NCI-H69 (cell line): ENCODE measurements around the gene PAPSS2.

Source experiments
- DNase-seq: peaks from one replicate; lab custom pipeline; 2025; lab: John Stamatoyannopoulos, UW

PAPSS2 gene

GRCh38 chr10:87750001-87750671 is 90.5 kb downstream of the PAPSS2 start:
- peak; percentile 79 for DNase-seq

- DNase-seq = peak; percentile 3
Observed at GRCh38 chr10:87750817-87751216, 91.1 kb downstream of the PAPSS2 start.

GRCh38 chr10:87751274-87751673 is 91.6 kb downstream of the PAPSS2 start:
- no peak for DNase-seq

- DNase-seq = no peak
Observed at GRCh38 chr10:87752566-87752965, 92.9 kb downstream of the PAPSS2 start.

- DNase-seq = no peak
Observed at GRCh38 chr10:87753995-87754866, 94.6 kb downstream of the PAPSS2 start.

GRCh38 chr10:87757685-87758084 is 98.0 kb downstream of the PAPSS2 start:
- no peak for DNase-seq

GRCh38 chr10:87759551-87759950 is 99.9 kb downstream of the PAPSS2 start:
- DNase-seq = no peak

GRCh38 chr10:87760195-87760905 is 100.7 kb downstream of the PAPSS2 start:
- no peak for DNase-seq

GRCh38 chr10:87761153-87761552 is 101.5 kb downstream of the PAPSS2 start:
- DNase-seq = no peak

- DNase-seq = no peak
Observed at GRCh38 chr10:87761892-87762291, 102.2 kb downstream of the PAPSS2 start.

GRCh38 chr10:87763086-87763861 is 103.6 kb downstream of the PAPSS2 start:
- DNase-seq = no peak

- no peak for DNase-seq
Observed at GRCh38 chr10:87764072-87764934, 104.6 kb downstream of the PAPSS2 start.

- no peak for DNase-seq
Observed at GRCh38 chr10:87765666-87766376, 106.1 kb downstream of the PAPSS2 start.

GRCh38 chr10:87767253-87767652 is 107.6 kb downstream of the PAPSS2 start:
- DNase-seq = no peak

- peak; percentile 33 for DNase-seq
Observed at GRCh38 chr10:87771871-87772500, 112.3 kb downstream of the PAPSS2 start.

- DNase-seq = no peak
Observed at GRCh38 chr10:87775766-87776165, 116.1 kb downstream of the PAPSS2 start.

- no peak for DNase-seq
Observed at GRCh38 chr10:87776328-87776727, 116.7 kb downstream of the PAPSS2 start.

GRCh38 chr10:87781545-87781944 is 121.9 kb downstream of the PAPSS2 start:
- no peak for DNase-seq

- no peak for DNase-seq
Observed at GRCh38 chr10:87782721-87783120, 123.0 kb downstream of the PAPSS2 start.

- no peak for DNase-seq
Observed at GRCh38 chr10:87786421-87786820, 126.7 kb downstream of the PAPSS2 start.
